ENCODE data around the gene OR2T27. TPM values are rescaled to one million over a fixed set of nuclear protein-coding genes. Genes with fewer than 3 reads are reported as not detected.
"Not testable (repeated sequence)": the region's sequence is repeated elsewhere in the genome, so short reads cannot be mapped to it uniquely, and the experiment has no call there.

Gene OR2T27
- total and polyA plus RNA-seq, 2 experiments from 2014 or later = not detected

DNA sequence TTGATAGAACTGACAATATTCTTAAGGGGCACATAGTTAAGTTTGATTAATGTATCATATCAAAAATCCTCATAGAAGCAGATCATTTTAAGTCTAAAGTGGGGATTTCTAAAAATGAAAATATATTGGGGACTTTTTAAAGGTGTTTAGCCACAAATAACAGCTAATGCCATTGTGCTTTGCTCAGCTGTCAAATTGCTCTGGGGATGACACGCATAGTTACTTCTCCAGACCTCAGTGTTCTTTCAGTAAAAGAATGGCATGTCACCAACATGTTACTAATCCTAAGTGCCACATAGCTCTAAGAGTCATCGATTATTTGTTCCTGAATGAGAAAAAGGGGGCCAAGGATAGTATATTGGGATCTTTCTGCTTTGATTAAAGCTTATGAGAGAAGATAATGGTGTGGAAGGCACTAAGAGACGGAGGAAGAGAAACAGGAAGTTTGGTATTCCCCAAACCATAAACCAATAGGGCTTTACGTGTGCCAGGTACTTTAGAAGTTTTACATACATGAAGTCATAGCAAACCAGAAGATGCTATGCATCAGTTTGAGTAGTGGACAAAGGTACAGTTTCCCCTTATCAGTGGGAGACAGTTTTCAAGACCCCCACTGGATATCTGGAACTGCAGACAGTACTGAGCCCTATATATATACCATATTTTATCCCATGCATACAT, 12.2 kb downstream of the OR2T27 start:
- H3K4me3 ChIP-seq; in situ Hi-C loops (cut with MboI): not testable (repeated sequence)
- WGBS, 2 experiments (ENCODE audit: low coverage in 1 of 2, low lambda C conversion rate in 2 of 2, missing lambda C conversion rate in 2 of 2) = no CpG with 5 or more reads among the region's 4 CpGs

DNA sequence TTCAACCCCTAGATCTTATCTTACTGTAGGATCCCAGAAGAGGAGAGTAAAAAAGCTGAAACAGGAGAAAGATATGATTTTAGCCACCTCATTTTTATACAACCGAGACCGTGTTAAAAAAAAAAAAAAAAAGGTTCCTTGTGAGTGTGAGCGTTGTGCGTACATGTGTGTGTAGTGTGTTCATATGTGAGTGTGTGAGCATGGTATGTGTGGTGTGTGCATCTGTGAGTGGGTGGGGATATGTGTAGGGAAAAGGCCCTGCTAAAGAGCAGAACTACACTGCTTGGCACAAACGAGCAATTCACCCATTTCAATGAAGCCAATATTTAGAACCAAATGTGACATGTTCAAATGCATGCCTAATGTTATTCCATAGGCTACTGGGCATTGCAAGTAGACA, 13.7 kb downstream of the OR2T27 start:
- H2AFZ ChIP-seq; H3K9me2 ChIP-seq (ENCODE audit: insufficient read depth); DNase-seq; H3K79me2 ChIP-seq (ENCODE audit: insufficient read depth); H3K4me1 ChIP-seq (ENCODE audit: insufficient read depth); in situ Hi-C loops (cut with MboI); H3K9me3 ChIP-seq (ENCODE audit: low read depth); H3K4me2 ChIP-seq (ENCODE audit: unreplicated experiment); H3K4me3 ChIP-seq; H3K27me3 ChIP-seq (replicated peaks; ENCODE audit: insufficient read depth); H4K20me1 ChIP-seq (ENCODE audit: insufficient read depth); H3K27ac ChIP-seq; H3K36me3 ChIP-seq (ENCODE audit: low read depth); H3K9ac ChIP-seq; H3F3A ChIP-seq (ENCODE audit: insufficient read depth): not testable (repeated sequence)
- 69% methylated on average over 2 of the region's 5 CpGs; no CpG with 5 or more reads in 1 of the 2 experiments for WGBS, 2 experiments (ENCODE audit: low coverage in 1 of 2, low lambda C conversion rate in 2 of 2, missing lambda C conversion rate in 2 of 2)

More for the DNA sequence above, 12.2 kb downstream of the OR2T27 start:
- H3K27me3 ChIP-seq (replicated peaks; ENCODE audit: insufficient read depth); H3K9ac ChIP-seq; H3F3A ChIP-seq (ENCODE audit: insufficient read depth); H3K9me2 ChIP-seq (ENCODE audit: insufficient read depth); DNase-seq; H3K9me3 ChIP-seq (ENCODE audit: low read depth); H4K20me1 ChIP-seq (ENCODE audit: insufficient read depth); H2AFZ ChIP-seq; H3K4me1 ChIP-seq (ENCODE audit: insufficient read depth); H3K27ac ChIP-seq; H3K79me2 ChIP-seq (ENCODE audit: insufficient read depth); H3K4me2 ChIP-seq (ENCODE audit: unreplicated experiment); H3K36me3 ChIP-seq (ENCODE audit: low read depth): not testable (repeated sequence)

DNA sequence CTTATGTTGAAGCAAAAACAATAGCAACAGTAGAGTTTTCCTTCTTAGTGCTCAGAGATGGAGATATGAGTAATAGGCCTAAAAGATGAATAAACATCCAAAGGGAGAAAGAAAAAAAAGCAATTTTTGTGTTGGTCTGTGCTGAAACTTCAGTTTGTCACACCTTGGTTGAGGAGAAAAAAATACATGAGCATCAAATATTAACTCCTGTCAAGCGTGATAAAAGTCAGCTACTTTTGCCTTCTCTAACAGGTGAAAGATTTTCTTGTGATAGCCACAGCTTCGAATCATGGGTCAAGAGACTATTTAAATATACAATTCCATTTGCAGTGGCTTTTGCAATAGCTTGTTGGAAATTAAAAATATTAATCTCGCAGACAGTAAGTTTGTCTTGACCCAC, 14.4 kb downstream of the OR2T27 start:
- H3K9me2 ChIP-seq (ENCODE audit: insufficient read depth); H2AFZ ChIP-seq; H3F3A ChIP-seq (ENCODE audit: insufficient read depth); H3K9me3 ChIP-seq (ENCODE audit: low read depth); H3K27me3 ChIP-seq (replicated peaks; ENCODE audit: insufficient read depth); H3K79me2 ChIP-seq (ENCODE audit: insufficient read depth); H3K36me3 ChIP-seq (ENCODE audit: low read depth); H3K27ac ChIP-seq; H3K4me2 ChIP-seq (ENCODE audit: unreplicated experiment); H4K20me1 ChIP-seq (ENCODE audit: insufficient read depth); H3K4me1 ChIP-seq (ENCODE audit: insufficient read depth); H3K4me3 ChIP-seq; DNase-seq; in situ Hi-C loops (cut with MboI); H3K9ac ChIP-seq: not testable (repeated sequence)
- no CpG with 5 or more reads among the region's 3 CpGs for WGBS, 2 experiments (ENCODE audit: low coverage in 1 of 2, low lambda C conversion rate in 2 of 2, missing lambda C conversion rate in 2 of 2)

DNA sequence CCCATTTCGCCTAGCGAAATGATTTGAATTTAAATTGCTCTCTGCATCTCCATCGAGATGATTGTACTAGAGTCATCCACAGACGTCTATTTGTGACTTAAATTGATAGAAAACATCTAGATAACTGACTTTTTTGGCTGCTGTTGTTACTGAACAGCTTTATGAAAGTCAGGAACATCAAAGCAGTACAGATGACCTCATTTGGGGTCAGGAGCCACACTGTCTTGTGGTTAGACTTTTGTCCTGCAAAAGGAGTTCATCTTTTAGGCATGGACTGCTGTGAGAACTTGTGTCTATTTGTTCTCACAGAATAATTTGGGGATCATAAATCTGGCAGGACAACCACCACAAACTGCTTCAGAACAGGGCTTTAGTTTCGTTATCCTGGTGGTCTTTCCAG, 15.7 kb downstream of the OR2T27 start:
- H3K4me2 ChIP-seq (ENCODE audit: unreplicated experiment); DNase-seq; H2AFZ ChIP-seq; H3F3A ChIP-seq (ENCODE audit: insufficient read depth); H3K9ac ChIP-seq; H3K27ac ChIP-seq; H3K79me2 ChIP-seq (ENCODE audit: insufficient read depth); H3K4me1 ChIP-seq (ENCODE audit: insufficient read depth); H3K4me3 ChIP-seq; H3K9me2 ChIP-seq (ENCODE audit: insufficient read depth); H3K36me3 ChIP-seq (ENCODE audit: low read depth); H3K27me3 ChIP-seq (replicated peaks; ENCODE audit: insufficient read depth); in situ Hi-C loops (cut with MboI); H3K9me3 ChIP-seq (ENCODE audit: low read depth); H4K20me1 ChIP-seq (ENCODE audit: insufficient read depth): not testable (repeated sequence)
- WGBS, 2 experiments (ENCODE audit: low coverage in 1 of 2, low lambda C conversion rate in 2 of 2, missing lambda C conversion rate in 2 of 2) = no CpG with 5 or more reads among the region's 5 CpGs

DNA sequence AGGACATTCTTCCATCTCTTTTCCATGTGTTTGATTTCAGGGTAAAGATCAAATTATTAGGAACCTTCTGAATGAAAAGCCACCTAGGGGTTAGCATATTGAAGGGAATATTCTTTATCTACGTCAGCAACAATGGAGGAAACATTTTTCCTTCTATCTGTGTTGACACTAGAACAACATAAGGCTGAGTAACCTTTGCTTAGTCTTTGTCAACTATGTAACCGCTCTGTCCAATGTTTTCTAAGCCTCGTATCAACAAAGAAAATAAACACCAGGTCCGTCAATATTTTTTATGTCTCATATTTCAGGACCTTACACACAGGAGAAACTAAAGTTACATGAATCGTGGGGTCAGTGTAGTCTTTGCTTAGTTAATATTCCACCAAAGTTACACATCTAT, 18.7 kb downstream of the OR2T27 start:
- H3K4me3 ChIP-seq; H3K36me3 ChIP-seq (ENCODE audit: low read depth); H3K9me2 ChIP-seq (ENCODE audit: insufficient read depth); H3F3A ChIP-seq (ENCODE audit: insufficient read depth); H3K9ac ChIP-seq; H2AFZ ChIP-seq; H3K27me3 ChIP-seq (replicated peaks; ENCODE audit: insufficient read depth); in situ Hi-C loops (cut with MboI); H3K9me3 ChIP-seq (ENCODE audit: low read depth); DNase-seq; H4K20me1 ChIP-seq (ENCODE audit: insufficient read depth); H3K4me1 ChIP-seq (ENCODE audit: insufficient read depth); H3K79me2 ChIP-seq (ENCODE audit: insufficient read depth); H3K4me2 ChIP-seq (ENCODE audit: unreplicated experiment); H3K27ac ChIP-seq: not testable (repeated sequence)
- WGBS, 2 experiments (ENCODE audit: low coverage in 1 of 2, low lambda C conversion rate in 2 of 2, missing lambda C conversion rate in 2 of 2) = 2 to 7% methylated on average over 3 of the region's 5 CpGs

DNA sequence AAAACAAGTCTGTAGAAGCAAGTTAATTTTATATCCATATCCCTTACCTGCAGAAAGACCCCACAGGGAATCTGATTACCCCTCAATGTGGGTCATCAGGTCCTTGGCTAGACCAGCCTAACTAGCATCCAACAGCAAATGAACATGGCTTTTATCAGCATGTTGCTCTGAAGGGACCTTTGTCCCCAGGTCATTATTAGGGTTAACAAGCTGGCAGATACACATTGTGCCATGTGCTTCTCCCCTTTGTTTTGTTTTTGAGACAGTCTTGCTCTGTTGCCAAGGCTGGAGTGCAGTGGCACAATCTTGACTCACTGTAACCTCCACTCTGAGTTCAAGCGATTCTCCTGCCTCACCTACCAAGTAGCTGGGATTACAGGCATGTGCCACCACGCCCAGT, 20.3 kb downstream of the OR2T27 start, which contains the start of gene OR2T11:
Gene OR2T11 (minus strand): TSS at position 101 of the 400 bp plus-strand sequence. CDS start 7,963 bp downstream, outside the sequence.
- H3K4me2 ChIP-seq (ENCODE audit: unreplicated experiment); in situ Hi-C loops (cut with MboI); H3K9me3 ChIP-seq (ENCODE audit: low read depth); H3K4me3 ChIP-seq; DNase-seq; H2AFZ ChIP-seq; H3K79me2 ChIP-seq (ENCODE audit: insufficient read depth); H3K9ac ChIP-seq; H3K36me3 ChIP-seq (ENCODE audit: low read depth); H3K4me1 ChIP-seq (ENCODE audit: insufficient read depth); H3F3A ChIP-seq (ENCODE audit: insufficient read depth); H3K27me3 ChIP-seq (replicated peaks; ENCODE audit: insufficient read depth); H3K9me2 ChIP-seq (ENCODE audit: insufficient read depth); H3K27ac ChIP-seq; H4K20me1 ChIP-seq (ENCODE audit: insufficient read depth): not testable (repeated sequence)
- no CpG with 5 or more reads among the region's 2 CpGs for WGBS, 2 experiments (ENCODE audit: low coverage in 1 of 2, low lambda C conversion rate in 2 of 2, missing lambda C conversion rate in 2 of 2)
